D721Med (cell line): ENCODE data around the gene RERE.

Experiments
- DNase-seq: peaks from one replicate; pipeline ENCODE4 v3.0.0; 2011; ENCODE audit warnings: low spot score; ENCODE audit not compliant: insufficient read length
- FAIRE-seq: peaks from 2 replicates; lab custom pipeline; 2011; peaks lifted over from hg19 to GRCh38; lab: Jason Lieb, UNC
- CTCF ChIP-seq: IDR thresholded peaks from 2 replicates; pipeline ENCODE4 v1.5.1; 2012; ENCODE audit warnings: mild to moderate bottlenecking, control low read depth; ENCODE audit not compliant: insufficient read depth; ENCODE audit errors: missing control alignments

The RERE gene

GRCh38 chr1:8851060-8851459 is 33.6 kb upstream of the RERE start:
- FAIRE-seq: no peak
- TF ChIP-seq CTCF: no peak
- DNase-seq: no peak

GRCh38 chr1:8848663-8849386 is 31.4 kb upstream of the RERE start:
- TF ChIP-seq CTCF: peak; percentile 79
- no peak for FAIRE-seq
- DNase-seq: peak; percentile 44

- FAIRE-seq (no peak), DNase-seq (no peak)
- TF ChIP-seq CTCF: no peak
Measured at GRCh38 chr1:8847990-8848389, 30.6 kb upstream of the RERE start.

GRCh38 chr1:8846263-8846662 is 28.8 kb upstream of the RERE start:
- DNase-seq: no peak
- no peak for TF ChIP-seq CTCF
- FAIRE-seq: no peak

GRCh38 chr1:8845104-8846097 is 28.0 kb upstream of the RERE start:
- no peak for FAIRE-seq
- no peak for TF ChIP-seq CTCF

GRCh38 chr1:8844501-8845006 is 27.1 kb upstream of the RERE start:
- FAIRE-seq (no peak), DNase-seq (no peak)
- no peak for TF ChIP-seq CTCF

More at GRCh38 chr1:8845104-8846097, 28.0 kb upstream of the RERE start:
- DNase-seq: no peak
